ENCODE results near the gene DENND1A.

DENND1A gene

GRCh38 chr9:123727332-123727731 lies 202.6 kb downstream of the DENND1A start:
- no peaks in the 10 kb centered on the region for H3K36me3 ChIP-seq (replicated peaks in 1 of 2; ENCODE audit: control insufficient read depth in 2 of 2, insufficient read depth in 2 of 2, low read length in 2 of 2)
- no peak overlapping the region for H3K27ac ChIP-seq (replicated peaks; ENCODE audit: low read length)
- no peak overlapping the region for H2BK12ac ChIP-seq (ENCODE audit: low read length)
- H3K4me3 ChIP-seq (ENCODE audit: low read length in 2 of 2), result no peak overlapping the region
- H3K4ac ChIP-seq (ENCODE audit: low read length), result no peak overlapping the region
- no CpG with 5 or more reads among the region's 1 CpG for WGBS, 2 donors (ENCODE audit: extremely low coverage in 2 of 2, insufficient read length in 2 of 2, insufficient replicate concordance in 1 of 2)
- no peak overlapping the region for H2AFZ ChIP-seq (ENCODE audit: low read length)
- H3K4me2 ChIP-seq (ENCODE audit: insufficient read depth, low read length, poor library complexity, severe bottlenecking), result no peak overlapping the region
- H2BK5ac ChIP-seq (ENCODE audit: low read length), result no peak overlapping the region
- H2BK120ac ChIP-seq (ENCODE audit: low read depth, low read length), result no peak overlapping the region
- no peaks in the 10 kb centered on the region for H3K79me1 ChIP-seq (ENCODE audit: low read depth, low read length)
- H3K23ac ChIP-seq (ENCODE audit: low read depth, low read length, poor library complexity), result no peak overlapping the region
- H2AK5ac ChIP-seq (ENCODE audit: low read depth, low read length), result no peak overlapping the region
- peaks cover 0 to 15% of the 10 kb centered on the region in 2 donors for H3K9me3 ChIP-seq (replicated peaks in 1 of 2; ENCODE audit: control insufficient read depth in 2 of 2, insufficient read depth in 1 of 2, low read depth in 1 of 2, low read length in 2 of 2)
- no peak overlapping the region for H4K91ac ChIP-seq (ENCODE audit: low read depth, low read length, poor library complexity)
- no peak overlapping the region for H4K8ac ChIP-seq (ENCODE audit: low read depth, low read length)
- H3K18ac ChIP-seq (ENCODE audit: low read length), result no peak overlapping the region
- peaks cover 2 to 7% of the 10 kb centered on the region in 2 donors for H3K4me1 ChIP-seq (ENCODE audit: control insufficient read depth in 2 of 2, insufficient read depth in 1 of 2, low read depth in 1 of 2, low read length in 2 of 2)
- no peaks in the 10 kb centered on the region for H3K27me3 ChIP-seq (ENCODE audit: control insufficient read depth in 3 of 3, insufficient read depth in 3 of 3, low read depth in 1 of 3, low read length in 3 of 3)
- DNase-seq (ENCODE audit: low spot score), result no peak
- no peak overlapping the region for H2BK15ac ChIP-seq (ENCODE audit: low read length)
- H3K14ac ChIP-seq (ENCODE audit: low read length), result no peak overlapping the region
- no peak overlapping the region for H3K9ac ChIP-seq (ENCODE audit: low read depth, low read length, poor library complexity)

GRCh38 chr9:123725389-123725788 lies 204.5 kb downstream of the DENND1A start:
- Histone ChIP-seq H2BK15ac (ENCODE audit: low read length) (no peak overlapping the region), H2BK12ac (ENCODE audit: low read length) (no peak overlapping the region), H2AK5ac (ENCODE audit: low read depth, low read length) (no peak overlapping the region), H3K27ac (replicated peaks; ENCODE audit: low read length) (peak overlapping the region; percentile 2), H2AFZ (ENCODE audit: low read length) (no peak overlapping the region), H3K4me2 (ENCODE audit: insufficient read depth, low read length, poor library complexity, severe bottlenecking) (no peak overlapping the region), H3K9ac (ENCODE audit: low read depth, low read length, poor library complexity) (no peak overlapping the region), H3K27me3 (ENCODE audit: control insufficient read depth in 3 of 3, insufficient read depth in 3 of 3, low read depth in 1 of 3, low read length in 3 of 3) (no peaks in the 10 kb centered on the region), H3K36me3 (replicated peaks in 1 of 2; ENCODE audit: control insufficient read depth in 2 of 2, insufficient read depth in 2 of 2, low read length in 2 of 2) (no peaks in the 10 kb centered on the region), H3K9me3 (replicated peaks in 1 of 2; ENCODE audit: control insufficient read depth in 2 of 2, insufficient read depth in 1 of 2, low read depth in 1 of 2, low read length in 2 of 2) (peaks cover 2 to 29% of the 10 kb centered on the region in 2 donors), H4K91ac (ENCODE audit: low read depth, low read length, poor library complexity) (no peak overlapping the region), H2BK120ac (ENCODE audit: low read depth, low read length) (no peak overlapping the region), H3K18ac (ENCODE audit: low read length) (peak overlapping the region; percentile 53), H3K14ac (ENCODE audit: low read length) (no peak overlapping the region), H3K23ac (ENCODE audit: low read depth, low read length, poor library complexity) (no peak overlapping the region), H3K79me1 (ENCODE audit: low read depth, low read length) (no peaks in the 10 kb centered on the region), H4K8ac (ENCODE audit: low read depth, low read length) (no peak overlapping the region), H3K4me3 (ENCODE audit: low read length in 2 of 2) (no peak overlapping the region), H3K4ac (ENCODE audit: low read length) (no peak overlapping the region), H3K4me1 (ENCODE audit: control insufficient read depth in 2 of 2, insufficient read depth in 1 of 2, low read depth in 1 of 2, low read length in 2 of 2) (peaks cover 2 to 7% of the 10 kb centered on the region in 2 donors), H2BK5ac (ENCODE audit: low read length) (no peak overlapping the region)
- no peak for DNase-seq (ENCODE audit: low spot score)
- no CpG with 5 or more reads among the region's 8 CpGs for WGBS, 2 donors (ENCODE audit: extremely low coverage in 2 of 2, insufficient read length in 2 of 2, insufficient replicate concordance in 1 of 2)

GRCh38 chr9:123724211-123724796 lies 205.6 kb downstream of the DENND1A start:
- Histone ChIP-seq H3K18ac (ENCODE audit: low read length) (no peak overlapping the region), H4K8ac (ENCODE audit: low read depth, low read length) (no peak overlapping the region)

GRCh38 chr9:123723135-123723875 lies 206.6 kb downstream of the DENND1A start:
- Histone ChIP-seq H2AK5ac (ENCODE audit: low read depth, low read length) (no peak overlapping the region), H3K27me3 (ENCODE audit: control insufficient read depth in 3 of 3, insufficient read depth in 3 of 3, low read depth in 1 of 3, low read length in 3 of 3) (no peaks in the 10 kb centered on the region), H3K4ac (ENCODE audit: low read length) (no peak overlapping the region), H2AFZ (ENCODE audit: low read length) (no peak overlapping the region), H2BK12ac (ENCODE audit: low read length) (no peak overlapping the region), H3K79me1 (ENCODE audit: low read depth, low read length) (no peaks in the 10 kb centered on the region), H3K4me1 (ENCODE audit: control insufficient read depth in 2 of 2, insufficient read depth in 1 of 2, low read depth in 1 of 2, low read length in 2 of 2) (peaks cover 2 to 7% of the 10 kb centered on the region in 2 donors), H4K8ac (ENCODE audit: low read depth, low read length) (no peak overlapping the region), H3K18ac (ENCODE audit: low read length) (no peak overlapping the region), H3K4me2 (ENCODE audit: insufficient read depth, low read length, poor library complexity, severe bottlenecking) (no peak overlapping the region), H3K27ac (replicated peaks; ENCODE audit: low read length) (no peak overlapping the region), H3K36me3 (replicated peaks in 1 of 2; ENCODE audit: control insufficient read depth in 2 of 2, insufficient read depth in 2 of 2, low read length in 2 of 2) (no peaks in the 10 kb centered on the region), H3K9me3 (replicated peaks in 1 of 2; ENCODE audit: control insufficient read depth in 2 of 2, insufficient read depth in 1 of 2, low read depth in 1 of 2, low read length in 2 of 2) (peaks cover 2 to 29% of the 10 kb centered on the region in 2 donors), H2BK15ac (ENCODE audit: low read length) (no peak overlapping the region), H4K91ac (ENCODE audit: low read depth, low read length, poor library complexity) (no peak overlapping the region), H3K23ac (ENCODE audit: low read depth, low read length, poor library complexity) (no peak overlapping the region), H2BK120ac (ENCODE audit: low read depth, low read length) (no peak overlapping the region), H3K9ac (ENCODE audit: low read depth, low read length, poor library complexity) (no peak overlapping the region), H2BK5ac (ENCODE audit: low read length) (no peak overlapping the region), H3K14ac (ENCODE audit: low read length) (no peak overlapping the region), H3K4me3 (ENCODE audit: low read length in 2 of 2) (no peak overlapping the region)
- no peak for DNase-seq (ENCODE audit: low spot score)
- no CpG with 5 or more reads among the region's 4 CpGs for WGBS, 2 donors (ENCODE audit: extremely low coverage in 2 of 2, insufficient read length in 2 of 2, insufficient replicate concordance in 1 of 2)

More at GRCh38 chr9:123724211-123724796, 205.6 kb downstream of the DENND1A start:
- H3K23ac ChIP-seq (ENCODE audit: low read depth, low read length, poor library complexity), result no peak overlapping the region
- H2BK15ac ChIP-seq (ENCODE audit: low read length), result no peak overlapping the region
- H3K4ac ChIP-seq (ENCODE audit: low read length), result no peak overlapping the region
- H2AFZ ChIP-seq (ENCODE audit: low read length), result no peak overlapping the region
- H3K27ac ChIP-seq (replicated peaks; ENCODE audit: low read length), result no peak overlapping the region
- no peak overlapping the region for H3K4me3 ChIP-seq (ENCODE audit: low read length in 2 of 2)
- peaks cover 2 to 29% of the 10 kb centered on the region in 2 donors for H3K9me3 ChIP-seq (replicated peaks in 1 of 2; ENCODE audit: control insufficient read depth in 2 of 2, insufficient read depth in 1 of 2, low read depth in 1 of 2, low read length in 2 of 2)
- H2BK5ac ChIP-seq (ENCODE audit: low read length), result no peak overlapping the region
- no peaks in the 10 kb centered on the region for H3K27me3 ChIP-seq (ENCODE audit: control insufficient read depth in 3 of 3, insufficient read depth in 3 of 3, low read depth in 1 of 3, low read length in 3 of 3)
- WGBS, 2 donors (ENCODE audit: extremely low coverage in 2 of 2, insufficient read length in 2 of 2, insufficient replicate concordance in 1 of 2), result no CpG with 5 or more reads among the region's 2 CpGs
- H3K79me1 ChIP-seq (ENCODE audit: low read depth, low read length), result no peaks in the 10 kb centered on the region
- no peak overlapping the region for H4K91ac ChIP-seq (ENCODE audit: low read depth, low read length, poor library complexity)
- DNase-seq (ENCODE audit: low spot score), result no peak
- H3K4me2 ChIP-seq (ENCODE audit: insufficient read depth, low read length, poor library complexity, severe bottlenecking), result no peak overlapping the region
- H3K9ac ChIP-seq (ENCODE audit: low read depth, low read length, poor library complexity), result no peak overlapping the region
- H2AK5ac ChIP-seq (ENCODE audit: low read depth, low read length), result no peak overlapping the region
- H2BK12ac ChIP-seq (ENCODE audit: low read length), result no peak overlapping the region
- no peak overlapping the region for H3K14ac ChIP-seq (ENCODE audit: low read length)
- H2BK120ac ChIP-seq (ENCODE audit: low read depth, low read length), result no peak overlapping the region
- H3K36me3 ChIP-seq (replicated peaks in 1 of 2; ENCODE audit: control insufficient read depth in 2 of 2, insufficient read depth in 2 of 2, low read length in 2 of 2), result no peaks in the 10 kb centered on the region
- peaks cover 2 to 7% of the 10 kb centered on the region in 2 donors for H3K4me1 ChIP-seq (ENCODE audit: control insufficient read depth in 2 of 2, insufficient read depth in 1 of 2, low read depth in 1 of 2, low read length in 2 of 2)

Data from neuronal stem cell (in vitro differentiated cells).